GM12875 (cell line): ENCODE measurements around the gene CCDC85B.

ENCODE experiments used
- H3K4me3 ChIP-seq: one replicate; pipeline ENCODE4 v1.5.1; 2011; ENCODE audit warnings: low read depth, low read length, control low read depth
- CTCF ChIP-seq: IDR thresholded peaks from 2 replicates; pipeline ENCODE4 v1.5.1; 2011; ENCODE audit warnings: low read depth, mild to moderate bottlenecking, control low read depth, inconsistent platforms, low read length, moderate library complexity, borderline replicate concordance; ENCODE audit not compliant: insufficient read depth

Gene CCDC85B

GRCh38 chr11:65932558-65932919 lies 42.1 kb downstream of the CCDC85B start:
- TF ChIP-seq CTCF, result no peak
- H3K4me3 ChIP-seq, result no peak overlapping the region

DNA sequence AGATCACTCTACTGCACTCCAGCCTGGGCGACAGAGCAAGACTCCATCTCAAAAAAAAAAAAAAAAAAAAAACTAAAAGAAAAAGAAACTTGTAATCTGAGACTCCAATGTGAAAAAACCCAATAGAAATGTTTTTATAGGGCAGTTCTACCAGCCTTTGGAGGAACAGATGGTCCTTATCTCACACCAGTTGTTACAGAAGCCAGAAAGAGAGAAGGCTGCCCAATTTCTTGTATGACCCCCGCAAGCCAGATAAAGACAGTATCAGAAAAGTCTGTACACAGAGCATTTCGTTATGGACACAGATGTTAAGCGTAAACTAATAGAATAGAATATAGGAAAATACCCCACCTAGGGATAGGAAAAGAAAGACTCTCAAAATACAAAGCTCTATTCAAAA lies 43.5 kb downstream of the CCDC85B start:
- no peak for TF ChIP-seq CTCF
- H3K4me3 ChIP-seq, result no peak overlapping the region

DNA sequence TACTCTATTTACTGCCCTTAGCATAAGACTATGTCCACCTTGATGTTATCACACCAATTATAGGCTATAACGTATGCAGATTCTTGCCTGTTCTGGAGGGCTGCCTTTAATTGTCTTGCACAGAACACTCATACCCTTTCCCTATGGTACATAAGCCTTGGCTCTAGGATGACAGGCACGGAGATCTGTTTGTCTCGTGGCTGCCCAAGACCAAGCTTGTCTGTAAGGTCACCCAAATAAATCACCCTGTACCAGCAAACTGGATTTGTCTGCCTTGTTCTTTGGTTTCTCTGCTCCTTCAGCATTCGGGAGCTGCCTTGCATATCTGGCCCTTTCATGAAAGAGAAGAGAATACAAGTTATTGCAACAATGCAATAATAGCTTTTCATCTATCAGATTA lies 47.3 kb downstream of the CCDC85B start:
- no peak for TF ChIP-seq CTCF
- H3K4me3 ChIP-seq, result no peak overlapping the region
